Naive thymus-derived CD4-positive, alpha-beta T cell (primary cell): Measurements from ENCODE around the gene MGAT3. TPM values are rescaled to one million over a fixed set of nuclear protein-coding genes. Genes with fewer than 3 reads are reported as not detected.

Experiments used
- ATAC-seq: fragments of 150-1000 bp; cut with Tn5 transposase; 2 replicates; pipeline ENCODE4 v1.10.0; 2021; ENCODE audit warnings: mild to moderate bottlenecking, moderate library complexity
- CTCF ChIA-PET: fragments of 350-600 bp; sonication (Branson Sonifier 250); formaldehyde crosslinking; loops from one replicate; lab custom pipeline; 2021; ENCODE audit warnings: antibody characterized with exemption; lab: Charles Lee
- POLR2A ChIA-PET: fragments of 350-600 bp; sonication (Branson Sonifier 250); formaldehyde crosslinking; loops from one replicate; lab custom pipeline; 2021; ENCODE audit warnings: antibody characterized with exemption, inconsistent platforms; lab: Charles Lee
- DNase-seq, 9 donors: peaks; one replicate each; pipeline versions ENCODE4 v3.0.0 to v3.0.0-alpha.2; 2020 to 2022; ENCODE audit warnings: mixed read lengths in 1 of 9
- H3K27ac ChIP-seq: one replicate; pipeline ENCODE4 v1.7.0; 2013; ENCODE audit warnings: mild to moderate bottlenecking, low read depth, low read length, moderate library complexity
- H3K27me3 ChIP-seq, 2 donors: one replicate each; pipeline ENCODE4 v1.7.0; 2013; ENCODE audit warnings: low read length in 2 of 2, mild to moderate bottlenecking in 2 of 2, moderate library complexity in 2 of 2; ENCODE audit not compliant: control insufficient read depth in 2 of 2, insufficient read depth in 2 of 2
- H3K36me3 ChIP-seq, 3 experiments: 1 replicate in 2 of 3; 2 replicates in 1 of 3; pipeline ENCODE4 v1.7.0; 2013; ENCODE audit warnings: low read length in 3 of 3, mild to moderate bottlenecking in 3 of 3, moderate library complexity in 1 of 3; ENCODE audit not compliant: insufficient read depth in 3 of 3, control insufficient read depth in 2 of 3
- H3K4me1 ChIP-seq, 2 donors: one replicate each; pipeline ENCODE4 v1.7.0; 2013; ENCODE audit warnings: low read length in 2 of 2, mild to moderate bottlenecking in 2 of 2, moderate library complexity in 1 of 2; ENCODE audit not compliant: control insufficient read depth in 2 of 2, insufficient read depth in 2 of 2
- H3K4me3 ChIP-seq: 2 replicates; pipeline ENCODE4 v1.7.0; 2013; ENCODE audit warnings: mild to moderate bottlenecking, low read length
- H3K9me3 ChIP-seq, 3 experiments: 1 replicate in 2 of 3; 2 replicates in 1 of 3; pipeline ENCODE4 v1.7.0; 2013; ENCODE audit warnings: low read length in 3 of 3; ENCODE audit not compliant: control insufficient read depth in 2 of 3
- H3K27ac Mint-ChIP-seq, 9 donors: one replicate each; pipeline ENCODE4 v1.8.0; 2020 to 2022; ENCODE audit warnings: mixed read lengths in 9 of 9, mild to moderate bottlenecking in 8 of 9, moderate library complexity in 5 of 9, inconsistent platforms in 2 of 9
- H3K27me3 Mint-ChIP-seq, 5 donors: one replicate each; pipeline ENCODE4 v1.8.0; 2021 to 2022; ENCODE audit warnings: mixed read lengths in 5 of 5, mild to moderate bottlenecking in 1 of 5
- H3K36me3 Mint-ChIP-seq, 5 donors: one replicate each; pipeline ENCODE4 v1.8.0; 2020 to 2022; ENCODE audit warnings: mixed read lengths in 5 of 5, mild to moderate bottlenecking in 3 of 5, inconsistent platforms in 1 of 5
- H3K4me1 Mint-ChIP-seq, 7 donors: one replicate each; pipeline ENCODE4 v1.8.0; 2020 to 2022; ENCODE audit warnings: mixed read lengths in 7 of 7, mild to moderate bottlenecking in 3 of 7, inconsistent platforms in 1 of 7
- H3K4me3 Mint-ChIP-seq, 10 donors: one replicate each; pipeline ENCODE4 v1.8.0; 2020 to 2022; ENCODE audit warnings: mild to moderate bottlenecking in 10 of 10, mixed read lengths in 10 of 10, moderate library complexity in 6 of 10, inconsistent platforms in 2 of 10
- H3K9me3 Mint-ChIP-seq, 11 donors: one replicate each; pipeline ENCODE4 v1.8.0; 2020 to 2022; ENCODE audit warnings: mixed read lengths in 11 of 11, mild to moderate bottlenecking in 4 of 11, inconsistent platforms in 1 of 11, moderate library complexity in 1 of 11
- intact Hi-C, 2 donors: fragments of 100-400 bp; cut with micrococcal nuclease; formaldehyde crosslinking; loops; one replicate each; pipeline ENCODE4 v1.15.1; 2023
- polyA plus RNA-seq, 2 donors: library from polyadenylated mRNA; unstranded; fragments of 300-500 nt; fragmentation: Illumina TruSeq; gene quantifications; one replicate each; pipeline ENCODE4 v1.2.3, GENCODE V29; 2021
- total RNA-seq, 6 experiments: library from RNA in 5 of 6; stranded (reverse) in 5 of 6; gene quantifications; 1 replicate in 5 of 6; 2 replicates in 1 of 6; pipeline ENCODE4 v1.2.3 and lab custom pipeline; 2021 to 2026

Gene MGAT3
- total and polyA plus RNA-seq, 7 experiments from 2014 or later = 0.57 to 3.2 (median 1.0) TPM; not detected in 2

- no peaks in the 10 kb centered on the region for H3K9me3 ChIP-seq
- Mint-ChIP-seq H3K9me3 (no peaks in the 10 kb centered on the region), H3K4me1 (peaks cover 8 to 36% (median 19%) of the 10 kb centered on the region in 7 donors), H3K27ac (peak overlapping the region in 6 of 9 donors; percentile 8 to 82 (median 48)), H3K27me3 (peaks cover 0 to 2% (median 0%) of the 10 kb centered on the region in 5 donors), H3K36me3 (no peaks in the 10 kb centered on the region), H3K4me3 (peak overlapping the region in 6 of 10 donors; percentile 17 to 76 (median 50))
- H3K4me1 ChIP-seq = peaks cover 9 to 15% of the 10 kb centered on the region in 2 donors
- H3K36me3 ChIP-seq = no peaks in the 10 kb centered on the region
- ATAC-seq (peak; percentile 55), DNase-seq (peak in 1 of 9 donors; percentile 11)
- H3K27me3 ChIP-seq = no peaks in the 10 kb centered on the region
- H3K27ac ChIP-seq = no peak overlapping the region
- ChIA-PET CTCF (interaction anchor here (0.6 kb wide), 1 partner anchor 1336 kb away, joined by 3 read pairs; no protein-coding TSS in a partner anchor), POLR2A (no interaction called here)
- intact Hi-C loops = loop anchor here in 1 of 2 donors (5.0 kb wide), 1 partner anchor 34 kb away; no protein-coding TSS in a partner anchor
- H3K4me3 ChIP-seq = no peak overlapping the region
Observed at GRCh38 chr22:39471381-39472141, 14.7 kb downstream of the MGAT3 start.

GRCh38 chr22:39472570-39473556 lies 16.1 kb downstream of the MGAT3 start:
- peaks cover 0 to 2% (median 0%) of the 10 kb centered on the region in 5 donors for H3K27me3 Mint-ChIP-seq
- no peaks in the 10 kb centered on the region for H3K36me3 Mint-ChIP-seq
- Histone ChIP-seq H3K27ac (no peak overlapping the region), H3K36me3 (no peaks in the 10 kb centered on the region), H3K9me3 (no peaks in the 10 kb centered on the region), H3K27me3 (no peaks in the 10 kb centered on the region), H3K4me3 (no peak overlapping the region), H3K4me1 (peaks cover 9 to 15% of the 10 kb centered on the region in 2 donors)
- ChIA-PET POLR2A (interaction anchor here (0.6 to 1.1 kb wide), 2 partner anchors 18 to 512 kb away, joined by 3 read pairs; no protein-coding TSS in a partner anchor), CTCF (no interaction called here)
- H3K4me3 Mint-ChIP-seq = peak overlapping the region in 3 of 10 donors; percentile 5 to 28 (median 19)
- ATAC-seq (peak; percentile 26), DNase-seq (no peak)
- intact Hi-C loops = loop anchor here in 1 of 2 donors (5.0 kb wide), 1 partner anchor 36 kb away; no protein-coding TSS in a partner anchor
- peak overlapping the region in 3 of 9 donors; percentile 38 to 78 (median 42) for H3K27ac Mint-ChIP-seq
- no peaks in the 10 kb centered on the region for H3K9me3 Mint-ChIP-seq
- peaks cover 8 to 30% (median 18%) of the 10 kb centered on the region in 7 donors for H3K4me1 Mint-ChIP-seq

GRCh38 chr22:39473851-39474250 lies 17.0 kb downstream of the MGAT3 start:
- Mint-ChIP-seq H3K4me3 (no peak overlapping the region), H3K27me3 (no peaks in the 10 kb centered on the region), H3K36me3 (no peaks in the 10 kb centered on the region), H3K4me1 (peaks cover 6 to 27% (median 18%) of the 10 kb centered on the region in 7 donors), H3K9me3 (no peaks in the 10 kb centered on the region), H3K27ac (no peak overlapping the region)
- Histone ChIP-seq H3K9me3 (no peaks in the 10 kb centered on the region), H3K36me3 (no peaks in the 10 kb centered on the region), H3K27ac (no peak overlapping the region), H3K4me1 (peaks cover 9 to 15% of the 10 kb centered on the region in 2 donors), H3K27me3 (no peaks in the 10 kb centered on the region), H3K4me3 (no peak overlapping the region)
- intact Hi-C loops = loop anchor here in 1 of 2 donors (5.0 kb wide), 1 partner anchor 37 kb away; no protein-coding TSS in a partner anchor
- DNase-seq (no peak), ATAC-seq (no peak)
- ChIA-PET CTCF (no interaction called here), POLR2A (no interaction called here)

- Mint-ChIP-seq H3K4me3 (no peak overlapping the region), H3K9me3 (no peaks in the 10 kb centered on the region), H3K27me3 (no peaks in the 10 kb centered on the region), H3K27ac (no peak overlapping the region), H3K36me3 (no peaks in the 10 kb centered on the region), H3K4me1 (peaks cover 6 to 27% (median 18%) of the 10 kb centered on the region in 7 donors)
- no peaks in the 10 kb centered on the region for H3K27me3 ChIP-seq
- intact Hi-C loops = loop anchor here in 1 of 2 donors (5.0 kb wide), 1 partner anchor 37 kb away; no protein-coding TSS in a partner anchor
- POLR2A ChIA-PET = interaction anchor here (0.8 kb wide), 1 partner anchor 57 kb away, joined by 3 read pairs; no protein-coding TSS in a partner anchor
- peaks cover 9 to 15% of the 10 kb centered on the region in 2 donors for H3K4me1 ChIP-seq
- CTCF ChIA-PET = interaction anchor here (0.9 kb wide), 1 partner anchor 22 kb away, joined by 6 read pairs; no protein-coding TSS in a partner anchor
- no peaks in the 10 kb centered on the region for H3K9me3 ChIP-seq
- DNase-seq (no peak), ATAC-seq (no peak)
- H3K4me3 ChIP-seq = no peak overlapping the region
- H3K36me3 ChIP-seq = no peaks in the 10 kb centered on the region
- no peak overlapping the region for H3K27ac ChIP-seq
Observed at GRCh38 chr22:39474351-39475111, 17.7 kb downstream of the MGAT3 start.

GRCh38 chr22:39475337-39475736 lies 18.5 kb downstream of the MGAT3 start:
- ChIA-PET CTCF (interaction anchor here (0.9 kb wide), 1 partner anchor 21 kb away, joined by 6 read pairs; no protein-coding TSS in a partner anchor), POLR2A (interaction anchor here (0.6 to 0.8 kb wide), 3 partner anchors 47 to 467 kb away, joined by 3 to 4 read pairs (median 3); no protein-coding TSS in a partner anchor)
- Histone ChIP-seq H3K27me3 (no peaks in the 10 kb centered on the region), H3K4me3 (no peak overlapping the region), H3K27ac (no peak overlapping the region), H3K36me3 (no peaks in the 10 kb centered on the region), H3K4me1 (peaks cover 9 to 15% of the 10 kb centered on the region in 2 donors), H3K9me3 (no peaks in the 10 kb centered on the region)
- H3K4me3 Mint-ChIP-seq = no peak overlapping the region
- ATAC-seq = no peak
- no peaks in the 10 kb centered on the region for H3K9me3 Mint-ChIP-seq
- no peak for DNase-seq
- peak overlapping the region in 1 of 9 donors; percentile 72 for H3K27ac Mint-ChIP-seq
- H3K4me1 Mint-ChIP-seq = peaks cover 6 to 22% (median 19%) of the 10 kb centered on the region in 7 donors
- intact Hi-C loops = no loop called here
- no peaks in the 10 kb centered on the region for H3K36me3 Mint-ChIP-seq
- H3K27me3 Mint-ChIP-seq = no peaks in the 10 kb centered on the region
